ENCODE data around the gene ATXN1. TPM values are rescaled to one million over a fixed set of nuclear protein-coding genes. Genes with fewer than 3 reads are reported as not detected.

ATXN1 gene
- total RNA-seq, 1 donor from 2014 or later: 64.5 TPM

- Mint-ChIP-seq H3K27ac (ENCODE audit: unreplicated experiment) (peak overlapping the region; percentile 91), H3K36me3 (ENCODE audit: low read depth) (peaks cover 3% of the 10 kb centered on the region), H3K27me3 (ENCODE audit: low read depth) (no peaks in the 10 kb centered on the region), H3K9me3 (ENCODE audit: low read depth) (no peaks in the 10 kb centered on the region), H3K4me3 (ENCODE audit: unreplicated experiment) (no peak overlapping the region), H3K4me1 (ENCODE audit: low read depth) (peaks cover 72% of the 10 kb centered on the region)
- DNase-seq (ENCODE audit: low spot score): no peak
- TF ChIP-seq, protein P1, sequence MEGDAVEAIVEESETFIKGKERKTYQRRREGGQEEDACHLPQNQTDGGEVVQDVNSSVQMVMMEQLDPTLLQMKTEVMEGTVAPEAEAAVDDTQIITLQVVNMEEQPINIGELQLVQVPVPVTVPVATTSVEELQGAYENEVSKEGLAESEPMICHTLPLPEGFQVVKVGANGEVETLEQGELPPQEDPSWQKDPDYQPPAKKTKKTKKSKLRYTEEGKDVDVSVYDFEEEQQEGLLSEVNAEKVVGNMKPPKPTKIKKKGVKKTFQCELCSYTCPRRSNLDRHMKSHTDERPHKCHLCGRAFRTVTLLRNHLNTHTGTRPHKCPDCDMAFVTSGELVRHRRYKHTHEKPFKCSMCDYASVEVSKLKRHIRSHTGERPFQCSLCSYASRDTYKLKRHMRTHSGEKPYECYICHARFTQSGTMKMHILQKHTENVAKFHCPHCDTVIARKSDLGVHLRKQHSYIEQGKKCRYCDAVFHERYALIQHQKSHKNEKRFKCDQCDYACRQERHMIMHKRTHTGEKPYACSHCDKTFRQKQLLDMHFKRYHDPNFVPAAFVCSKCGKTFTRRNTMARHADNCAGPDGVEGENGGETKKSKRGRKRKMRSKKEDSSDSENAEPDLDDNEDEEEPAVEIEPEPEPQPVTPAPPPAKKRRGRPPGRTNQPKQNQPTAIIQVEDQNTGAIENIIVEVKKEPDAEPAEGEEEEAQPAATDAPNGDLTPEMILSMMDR (IDR thresholded peaks at IDR 0.05): no peak
Observed at GRCh38 chr6:16729744-16730143, 31.5 kb downstream of the ATXN1 start.

- no peak for DNase-seq (ENCODE audit: low spot score)
- TF ChIP-seq, protein P1 (IDR thresholded peaks at IDR 0.05): no peak
- peaks cover 3% of the 10 kb centered on the region for H3K36me3 Mint-ChIP-seq (ENCODE audit: low read depth)
- H3K4me1 Mint-ChIP-seq (ENCODE audit: low read depth): peaks cover 76% of the 10 kb centered on the region
- no peaks in the 10 kb centered on the region for H3K27me3 Mint-ChIP-seq (ENCODE audit: low read depth)
- H3K27ac Mint-ChIP-seq (ENCODE audit: unreplicated experiment): peak overlapping the region; percentile 91
- no peak overlapping the region for H3K4me3 Mint-ChIP-seq (ENCODE audit: unreplicated experiment)
- H3K9me3 Mint-ChIP-seq (ENCODE audit: low read depth): no peaks in the 10 kb centered on the region
Observed at GRCh38 chr6:16729183-16729691, 32.0 kb downstream of the ATXN1 start.

- TF ChIP-seq, protein P1 (IDR thresholded peaks at IDR 0.05): no peak
- H3K27me3 Mint-ChIP-seq (ENCODE audit: low read depth): no peaks in the 10 kb centered on the region
- no peaks in the 10 kb centered on the region for H3K36me3 Mint-ChIP-seq (ENCODE audit: low read depth)
- H3K9me3 Mint-ChIP-seq (ENCODE audit: low read depth): no peaks in the 10 kb centered on the region
- no peak overlapping the region for H3K4me3 Mint-ChIP-seq (ENCODE audit: unreplicated experiment)
- peaks cover 82% of the 10 kb centered on the region for H3K4me1 Mint-ChIP-seq (ENCODE audit: low read depth)
- no peak for DNase-seq (ENCODE audit: low spot score)
- peak overlapping the region; percentile 91 for H3K27ac Mint-ChIP-seq (ENCODE audit: unreplicated experiment)
Observed at GRCh38 chr6:16728513-16729182, 32.6 kb downstream of the ATXN1 start.

- no peaks in the 10 kb centered on the region for H3K36me3 Mint-ChIP-seq (ENCODE audit: low read depth)
- no peaks in the 10 kb centered on the region for H3K9me3 Mint-ChIP-seq (ENCODE audit: low read depth)
- DNase-seq (ENCODE audit: low spot score): no peak
- H3K4me3 Mint-ChIP-seq (ENCODE audit: unreplicated experiment): no peak overlapping the region
- no peaks in the 10 kb centered on the region for H3K27me3 Mint-ChIP-seq (ENCODE audit: low read depth)
- peaks cover 87% of the 10 kb centered on the region for H3K4me1 Mint-ChIP-seq (ENCODE audit: low read depth)
- TF ChIP-seq, protein P1 (IDR thresholded peaks at IDR 0.05): no peak
- H3K27ac Mint-ChIP-seq (ENCODE audit: unreplicated experiment): peak overlapping the region; percentile 0
Observed at GRCh38 chr6:16727996-16728395, 33.3 kb downstream of the ATXN1 start.

- TF ChIP-seq, protein P1 (IDR thresholded peaks at IDR 0.05): no peak
- Mint-ChIP-seq H3K36me3 (ENCODE audit: low read depth) (no peaks in the 10 kb centered on the region), H3K27ac (ENCODE audit: unreplicated experiment) (peak overlapping the region; percentile 97), H3K27me3 (ENCODE audit: low read depth) (no peaks in the 10 kb centered on the region), H3K4me3 (ENCODE audit: unreplicated experiment) (peak overlapping the region; percentile 50), H3K9me3 (ENCODE audit: low read depth) (no peaks in the 10 kb centered on the region), H3K4me1 (ENCODE audit: low read depth) (peaks cover 77% of the 10 kb centered on the region)
- DNase-seq (ENCODE audit: low spot score): no peak
Observed at GRCh38 chr6:16725145-16725864, 36.0 kb downstream of the ATXN1 start.

Data from chondrocyte (in vitro differentiated cells).